ENCODE measurements around the gene CLEC4M. TPM values are rescaled to one million over a fixed set of nuclear protein-coding genes. Genes with fewer than 3 reads are reported as not detected.

Gene CLEC4M, protein sequence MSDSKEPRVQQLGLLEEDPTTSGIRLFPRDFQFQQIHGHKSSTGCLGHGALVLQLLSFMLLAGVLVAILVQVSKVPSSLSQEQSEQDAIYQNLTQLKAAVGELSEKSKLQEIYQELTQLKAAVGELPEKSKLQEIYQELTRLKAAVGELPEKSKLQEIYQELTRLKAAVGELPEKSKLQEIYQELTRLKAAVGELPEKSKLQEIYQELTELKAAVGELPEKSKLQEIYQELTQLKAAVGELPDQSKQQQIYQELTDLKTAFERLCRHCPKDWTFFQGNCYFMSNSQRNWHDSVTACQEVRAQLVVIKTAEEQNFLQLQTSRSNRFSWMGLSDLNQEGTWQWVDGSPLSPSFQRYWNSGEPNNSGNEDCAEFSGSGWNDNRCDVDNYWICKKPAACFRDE
- not detected for polyA plus RNA-seq (2013, experiment 1 of 2)
- not detected for polyA plus RNA-seq (2013, experiment 2 of 2)

DNA sequence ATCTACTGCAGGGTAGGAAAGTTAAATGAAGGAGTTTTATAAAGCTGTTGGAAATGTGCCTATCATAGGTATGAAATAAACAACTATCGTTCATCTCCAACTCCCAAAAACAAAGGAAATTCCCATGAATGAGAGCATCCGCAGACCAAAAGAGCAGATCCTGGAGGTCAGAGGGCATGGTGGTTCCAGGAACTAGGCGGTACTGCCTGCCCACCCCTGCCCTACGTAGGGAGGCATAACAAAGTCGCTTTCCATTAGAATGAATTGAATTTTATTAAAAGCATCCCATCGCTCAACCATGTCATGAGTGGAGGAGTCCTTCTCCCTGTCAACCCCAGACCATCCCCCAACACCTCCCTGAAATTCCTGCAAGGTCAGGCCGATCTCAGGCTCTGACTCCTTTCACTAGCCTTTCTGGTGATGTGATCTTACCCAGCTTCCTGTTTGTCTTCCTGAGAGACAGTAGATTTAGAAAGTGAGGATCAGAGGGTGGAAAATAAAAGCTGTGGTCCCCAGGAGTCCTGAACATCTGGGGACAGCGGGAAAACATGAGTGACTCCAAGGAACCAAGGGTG is at the start of gene CLEC4M:
Gene CLEC4M, plus strand, starts transcription at position 525 of the 575 bp plus-strand sequence. Its CDS starts 24 bp downstream, at position 549.
- no peak for DNase-seq
- Histone ChIP-seq H3K56ac (ENCODE audit: low read length) (no peak within 1 kb of the TSS), H3K79me2 (ENCODE audit: control insufficient read depth, insufficient read depth, low read length) (no peaks in the 10 kb centered on the region), H3K23ac (ENCODE audit: low read length) (no peak within 1 kb of the TSS), H3K4me2 (ENCODE audit: low read length) (no peak within 1 kb of the TSS), H3K9ac (ENCODE audit: low read length) (no peak within 1 kb of the TSS), H3K18ac (ENCODE audit: low read length) (no peak within 1 kb of the TSS), H4K5ac (ENCODE audit: low read length) (no peak within 1 kb of the TSS), H4K8ac (ENCODE audit: low read depth, low read length) (no peak within 1 kb of the TSS), H3K27me3 (ENCODE audit: insufficient read depth, low read length, poor library complexity) (no peaks in the 10 kb centered on the region), H3K79me1 (ENCODE audit: low read length) (no peaks in the 10 kb centered on the region), H2BK120ac (ENCODE audit: low read depth, low read length) (no peak within 1 kb of the TSS), H2AK5ac (ENCODE audit: low read length) (no peak within 1 kb of the TSS), H3K4ac (ENCODE audit: low read depth, low read length) (no peak within 1 kb of the TSS), H3K27ac (ENCODE audit: low read depth, low read length) (no peak within 1 kb of the TSS), H2BK5ac (ENCODE audit: low read length) (no peak within 1 kb of the TSS), H3K4me1 (ENCODE audit: control insufficient read depth, low read depth, low read length) (no peaks in the 10 kb centered on the region), H3K36me3 (ENCODE audit: control insufficient read depth, insufficient read depth, low read length) (no peaks in the 10 kb centered on the region), H2BK15ac (replicated peaks; ENCODE audit: low read depth) (no peak within 1 kb of the TSS), H3K4me3 (ENCODE audit: low read length) (no peak within 1 kb of the TSS)
- no CpG with 5 or more reads among the region's 8 CpGs for WGBS (ENCODE audit: extremely low coverage, insufficient coverage, low lambda C conversion rate)

DNA sequence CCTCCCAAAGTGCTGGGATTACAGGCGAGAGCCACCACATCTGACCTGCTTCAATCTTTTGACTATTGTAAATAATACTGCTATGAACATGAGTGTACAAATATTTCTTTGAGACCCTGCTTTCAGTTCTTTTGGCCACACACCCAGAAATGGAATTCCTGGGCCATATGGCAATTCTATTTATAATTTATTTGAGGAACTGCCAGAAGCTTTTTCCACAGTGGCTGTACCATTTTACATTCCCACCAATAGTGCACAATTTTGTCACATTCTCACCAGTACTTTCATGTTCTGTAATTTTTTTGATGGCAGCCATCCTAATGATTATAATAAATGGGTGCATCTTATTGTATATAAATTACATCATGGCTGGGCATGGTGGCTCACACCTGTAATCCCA is 47.4 kb upstream of the CLEC4M start:
- no peak for DNase-seq
- no peak overlapping the region for H3K4me2 ChIP-seq (ENCODE audit: low read length)
- H2BK15ac ChIP-seq (replicated peaks; ENCODE audit: low read depth): no peak overlapping the region
- H3K4me1 ChIP-seq (ENCODE audit: control insufficient read depth, low read depth, low read length): no peaks in the 10 kb centered on the region
- no CpG with 5 or more reads among the region's 1 CpG for WGBS (ENCODE audit: extremely low coverage, insufficient coverage, low lambda C conversion rate)
- no peak overlapping the region for H2BK5ac ChIP-seq (ENCODE audit: low read length)
- H3K27me3 ChIP-seq (ENCODE audit: insufficient read depth, low read length, poor library complexity): no peaks in the 10 kb centered on the region
- H2BK120ac ChIP-seq (ENCODE audit: low read depth, low read length): no peak overlapping the region
- H3K18ac ChIP-seq (ENCODE audit: low read length): no peak overlapping the region
- no peak overlapping the region for H3K27ac ChIP-seq (ENCODE audit: low read depth, low read length)
- H2AK5ac ChIP-seq (ENCODE audit: low read length): no peak overlapping the region
- H3K79me1 ChIP-seq (ENCODE audit: low read length): no peaks in the 10 kb centered on the region
- H3K4ac ChIP-seq (ENCODE audit: low read depth, low read length): no peak overlapping the region
- no peak overlapping the region for H3K56ac ChIP-seq (ENCODE audit: low read length)
- H3K79me2 ChIP-seq (ENCODE audit: control insufficient read depth, insufficient read depth, low read length): no peaks in the 10 kb centered on the region
- H3K36me3 ChIP-seq (ENCODE audit: control insufficient read depth, insufficient read depth, low read length): no peaks in the 10 kb centered on the region
- H3K9ac ChIP-seq (ENCODE audit: low read length): no peak overlapping the region
- H4K5ac ChIP-seq (ENCODE audit: low read length): no peak overlapping the region
- H3K23ac ChIP-seq (ENCODE audit: low read length): no peak overlapping the region
- H4K8ac ChIP-seq (ENCODE audit: low read depth, low read length): no peak overlapping the region
- H3K4me3 ChIP-seq (ENCODE audit: low read length): no peak overlapping the region

DNA sequence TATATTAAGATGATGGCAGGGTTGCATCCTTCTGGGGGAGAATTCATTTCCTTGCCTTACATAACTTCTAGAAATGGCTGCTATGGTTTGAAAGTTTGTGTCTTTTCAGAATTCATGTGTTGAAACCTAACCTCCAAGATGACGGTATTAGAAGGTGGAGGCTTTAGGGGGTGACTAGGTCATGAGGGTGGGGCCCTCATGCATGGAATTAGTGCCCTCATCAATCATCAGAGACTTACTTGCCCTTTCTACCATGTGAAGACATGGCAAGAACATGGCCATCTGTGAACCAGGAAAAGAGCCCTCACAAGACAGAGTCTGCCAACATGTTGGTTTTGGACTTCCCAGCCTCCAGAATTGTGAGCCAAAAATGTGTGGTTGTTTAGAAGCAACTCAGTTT is 46.3 kb upstream of the CLEC4M start:
- no peak overlapping the region for H3K4me3 ChIP-seq (ENCODE audit: low read length)
- no peak overlapping the region for H2BK15ac ChIP-seq (replicated peaks; ENCODE audit: low read depth)
- no peaks in the 10 kb centered on the region for H3K79me2 ChIP-seq (ENCODE audit: control insufficient read depth, insufficient read depth, low read length)
- DNase-seq: no peak
- no peak overlapping the region for H3K23ac ChIP-seq (ENCODE audit: low read length)
- no peaks in the 10 kb centered on the region for H3K27me3 ChIP-seq (ENCODE audit: insufficient read depth, low read length, poor library complexity)
- H2BK120ac ChIP-seq (ENCODE audit: low read depth, low read length): no peak overlapping the region
- H3K36me3 ChIP-seq (ENCODE audit: control insufficient read depth, insufficient read depth, low read length): no peaks in the 10 kb centered on the region
- no peak overlapping the region for H4K8ac ChIP-seq (ENCODE audit: low read depth, low read length)
- no peak overlapping the region for H2AK5ac ChIP-seq (ENCODE audit: low read length)
- no peak overlapping the region for H4K5ac ChIP-seq (ENCODE audit: low read length)
- H3K9ac ChIP-seq (ENCODE audit: low read length): no peak overlapping the region
- no peak overlapping the region for H3K4me2 ChIP-seq (ENCODE audit: low read length)
- H3K4ac ChIP-seq (ENCODE audit: low read depth, low read length): no peak overlapping the region
- no peak overlapping the region for H2BK5ac ChIP-seq (ENCODE audit: low read length)
- no peak overlapping the region for H3K56ac ChIP-seq (ENCODE audit: low read length)
- H3K4me1 ChIP-seq (ENCODE audit: control insufficient read depth, low read depth, low read length): no peaks in the 10 kb centered on the region
- no CpG with 5 or more reads among the region's 1 CpG for WGBS (ENCODE audit: extremely low coverage, insufficient coverage, low lambda C conversion rate)
- no peak overlapping the region for H3K18ac ChIP-seq (ENCODE audit: low read length)
- no peak overlapping the region for H3K27ac ChIP-seq (ENCODE audit: low read depth, low read length)
- H3K79me1 ChIP-seq (ENCODE audit: low read length): no peaks in the 10 kb centered on the region

DNA sequence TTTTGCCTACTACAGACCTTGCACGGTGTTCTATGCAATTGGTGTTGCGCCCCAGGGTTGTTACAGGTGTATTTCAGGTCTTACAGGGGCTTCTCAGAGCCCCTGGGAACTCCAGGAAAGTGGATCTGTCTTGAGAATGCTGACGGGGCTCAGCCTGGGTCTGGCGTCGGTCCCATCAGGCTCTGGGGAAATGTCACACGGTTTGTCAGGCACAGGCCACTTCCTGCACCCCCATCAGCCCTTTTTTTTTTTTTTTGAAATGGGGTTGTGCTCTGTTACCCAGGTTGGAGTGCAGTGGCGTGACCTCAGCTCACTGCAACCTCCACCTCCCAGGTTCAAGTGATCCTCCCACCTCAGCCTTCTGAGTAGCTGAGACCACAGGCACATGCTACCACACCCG is 44.4 kb upstream of the CLEC4M start:
- no peak for DNase-seq
- Histone ChIP-seq H3K4me1 (ENCODE audit: control insufficient read depth, low read depth, low read length) (no peaks in the 10 kb centered on the region), H3K4me3 (ENCODE audit: low read length) (no peak overlapping the region), H3K27ac (ENCODE audit: low read depth, low read length) (no peak overlapping the region), H3K18ac (ENCODE audit: low read length) (no peak overlapping the region), H3K36me3 (ENCODE audit: control insufficient read depth, insufficient read depth, low read length) (no peaks in the 10 kb centered on the region), H2BK120ac (ENCODE audit: low read depth, low read length) (no peak overlapping the region), H2BK15ac (replicated peaks; ENCODE audit: low read depth) (no peak overlapping the region), H3K23ac (ENCODE audit: low read length) (no peak overlapping the region), H3K27me3 (ENCODE audit: insufficient read depth, low read length, poor library complexity) (no peaks in the 10 kb centered on the region), H4K8ac (ENCODE audit: low read depth, low read length) (no peak overlapping the region), H3K79me2 (ENCODE audit: control insufficient read depth, insufficient read depth, low read length) (no peaks in the 10 kb centered on the region), H4K5ac (ENCODE audit: low read length) (no peak overlapping the region), H3K4me2 (ENCODE audit: low read length) (no peak overlapping the region), H3K79me1 (ENCODE audit: low read length) (no peaks in the 10 kb centered on the region), H2AK5ac (ENCODE audit: low read length) (no peak overlapping the region), H3K4ac (ENCODE audit: low read depth, low read length) (no peak overlapping the region), H3K9ac (ENCODE audit: low read length) (no peak overlapping the region), H3K56ac (ENCODE audit: low read length) (no peak overlapping the region), H2BK5ac (ENCODE audit: low read length) (no peak overlapping the region)
- no CpG with 5 or more reads among the region's 8 CpGs for WGBS (ENCODE audit: extremely low coverage, insufficient coverage, low lambda C conversion rate)

DNA sequence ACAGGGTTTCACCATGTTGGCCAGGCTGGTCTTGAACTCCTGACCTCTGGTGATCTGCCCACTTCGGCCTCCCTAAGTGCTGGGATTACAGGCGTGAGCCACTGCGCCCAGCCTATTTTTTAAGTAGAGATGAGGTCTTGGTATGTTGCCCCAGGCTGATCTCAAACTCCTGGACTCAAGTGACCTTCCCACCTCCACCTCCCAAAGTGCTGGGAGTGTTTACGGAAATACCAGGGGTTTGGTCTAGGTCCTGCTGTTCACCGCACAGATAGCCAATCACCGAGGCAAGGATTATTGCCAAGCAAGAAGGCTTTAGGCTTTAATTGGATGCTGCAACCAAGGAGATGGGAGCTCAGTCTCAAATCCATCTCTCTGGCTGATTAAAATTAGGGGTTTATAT is 42.7 kb upstream of the CLEC4M start:
- no peak overlapping the region for H2BK5ac ChIP-seq (ENCODE audit: low read length)
- no peak overlapping the region for H3K4ac ChIP-seq (ENCODE audit: low read depth, low read length)
- H3K18ac ChIP-seq (ENCODE audit: low read length): no peak overlapping the region
- no peak overlapping the region for H3K23ac ChIP-seq (ENCODE audit: low read length)
- H3K4me2 ChIP-seq (ENCODE audit: low read length): no peak overlapping the region
- no peak overlapping the region for H3K56ac ChIP-seq (ENCODE audit: low read length)
- H3K4me1 ChIP-seq (ENCODE audit: control insufficient read depth, low read depth, low read length): no peaks in the 10 kb centered on the region
- H3K4me3 ChIP-seq (ENCODE audit: low read length): no peak overlapping the region
- no peak overlapping the region for H2BK120ac ChIP-seq (ENCODE audit: low read depth, low read length)
- H4K8ac ChIP-seq (ENCODE audit: low read depth, low read length): no peak overlapping the region
- no peaks in the 10 kb centered on the region for H3K36me3 ChIP-seq (ENCODE audit: control insufficient read depth, insufficient read depth, low read length)
- no peak overlapping the region for H2BK15ac ChIP-seq (replicated peaks; ENCODE audit: low read depth)
- H3K9ac ChIP-seq (ENCODE audit: low read length): no peak overlapping the region
- no peak overlapping the region for H4K5ac ChIP-seq (ENCODE audit: low read length)
- DNase-seq: no peak
- no peaks in the 10 kb centered on the region for H3K79me2 ChIP-seq (ENCODE audit: control insufficient read depth, insufficient read depth, low read length)
- no peaks in the 10 kb centered on the region for H3K27me3 ChIP-seq (ENCODE audit: insufficient read depth, low read length, poor library complexity)
- no peaks in the 10 kb centered on the region for H3K79me1 ChIP-seq (ENCODE audit: low read length)
- no peak overlapping the region for H3K27ac ChIP-seq (ENCODE audit: low read depth, low read length)
- WGBS (ENCODE audit: extremely low coverage, insufficient coverage, low lambda C conversion rate): no CpG with 5 or more reads among the region's 6 CpGs
- H2AK5ac ChIP-seq (ENCODE audit: low read length): no peak overlapping the region
